Suprapubic skin (tissue), 4 donors: Measurements from ENCODE around the gene ZNF324. TPM values are rescaled to one million over a fixed set of nuclear protein-coding genes. Genes with fewer than 3 reads are reported as not detected.
"Not testable (repeated sequence)": the region's sequence is repeated elsewhere in the genome, so short reads cannot be mapped to it uniquely, and the experiment has no call there.

ENCODE experiments used
- DNase-seq, 2 donors: peaks; one replicate each; pipeline ENCODE4 v3.0.0-alpha.2; 2019; ENCODE audit warnings: low spot score in 2 of 2
- H3K27ac ChIP-seq: fragments of 200-600 bp; sonication (generic); one replicate; pipeline ENCODE4 v1.5.1; 2019
- H3K27me3 ChIP-seq: fragments of 200-600 bp; sonication (generic); one replicate; pipeline ENCODE4 v1.5.1; 2019
- H3K36me3 ChIP-seq: fragments of 200-600 bp; sonication (generic); one replicate; pipeline ENCODE4 v1.5.1; 2019
- H3K4me1 ChIP-seq: fragments of 200-600 bp; sonication (generic); one replicate; pipeline ENCODE4 v1.5.1; 2019
- H3K4me3 ChIP-seq: fragments of 200-600 bp; sonication (generic); one replicate; pipeline ENCODE4 v1.5.1; 2019; ENCODE audit warnings: mild to moderate bottlenecking
- H3K9me3 ChIP-seq: fragments of 200-600 bp; sonication (generic); one replicate; pipeline ENCODE4 v1.5.1; 2019
- EP300 ChIP-seq: sonication (generic); formaldehyde crosslinking; IDR thresholded peaks from one replicate; pipeline ENCODE4 v1.6.1; 2017; ENCODE audit warnings: antibody characterized with exemption
- POLR2A ChIP-seq, 2 donors: fragments of 450-650 bp; IDR thresholded peaks; one replicate each; pipeline ENCODE4 v1.6.1; 2017; ENCODE audit warnings: antibody characterized with exemption in 2 of 2, mild to moderate bottlenecking in 2 of 2, moderate library complexity in 2 of 2
- POLR2AphosphoS5 ChIP-seq, 3 donors: sonication (generic); formaldehyde crosslinking; IDR thresholded peaks; one replicate each; pipeline ENCODE4 v1.6.1; 2017; ENCODE audit warnings: antibody characterized with exemption in 3 of 3
- WGBS: methylation state at CpG from one replicate; pipeline ENCODE4 v1.1.5; 2018; 5-methylcytosine and 5-hydroxymethylcytosine counted together
- total RNA-seq, 4 donors: library from RNA; depleted of rRNA; stranded (reverse); fragments of >200 nt; gene quantifications; one replicate each; pipeline ENCODE4 v1.1.0, GENCODE V29; 2016
- TF ChIP-seq, protein P1 (sequence below), 2 donors: fragments of 200-600 bp in 1 of 2; fragments of 450-650 bp in 1 of 2; sonication (generic) in 1 of 2; IDR thresholded peaks; one replicate each; pipeline ENCODE4 v1.5.1; 2016 to 2019; ENCODE audit warnings: antibody characterized with exemption in 2 of 2, mild to moderate bottlenecking in 1 of 2, moderate library complexity in 1 of 2

Gene ZNF324
- total RNA-seq, 4 donors from 2014 or later = 20.3 to 41.5 (median 25.6) TPM

DNA sequence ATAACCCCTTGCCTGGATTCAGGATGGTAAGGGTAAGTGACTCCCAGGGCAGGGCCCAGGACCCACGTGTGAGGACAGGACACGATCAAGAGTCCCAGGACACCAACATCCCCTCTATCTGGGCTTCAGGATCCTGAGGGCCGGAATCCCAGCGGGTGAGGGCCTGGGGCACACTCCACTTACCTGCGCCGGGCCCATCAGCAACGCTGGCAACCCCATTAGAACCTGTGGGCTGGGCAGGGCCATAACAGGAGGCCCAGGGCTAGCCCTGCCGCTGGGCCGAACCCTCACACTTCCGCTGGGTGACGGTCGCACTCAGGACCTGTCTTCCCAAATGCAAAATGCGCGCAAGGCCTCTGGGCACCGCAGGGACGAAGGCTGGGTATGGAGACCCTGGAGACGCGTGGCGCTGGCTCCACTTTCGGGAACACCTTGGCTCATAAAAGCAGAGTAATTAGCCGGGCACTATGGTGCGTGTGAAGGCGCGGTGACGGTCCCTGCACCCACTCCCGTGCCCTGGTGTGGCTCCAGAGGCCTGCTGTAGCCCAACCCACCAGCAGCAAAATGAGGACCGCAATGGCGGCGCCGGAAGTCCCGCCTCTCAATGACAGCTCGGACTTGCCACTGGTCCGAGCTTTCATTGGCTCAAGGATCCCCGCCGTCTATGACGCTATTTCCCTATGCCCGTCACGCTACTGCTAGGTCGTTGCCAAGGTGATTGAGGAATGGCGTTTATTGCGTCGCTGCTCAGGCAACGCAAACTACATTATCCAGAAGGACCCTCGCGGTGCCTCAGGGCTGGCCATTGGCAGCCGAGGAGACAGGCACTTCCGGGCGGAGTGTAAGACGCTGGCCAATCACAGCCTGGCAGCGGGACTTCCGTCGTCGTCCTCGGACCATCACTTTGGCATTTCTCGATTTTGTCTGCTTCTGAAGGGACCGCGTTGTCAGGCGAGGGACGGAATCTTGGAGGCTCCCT lies 27.0 kb upstream of the ZNF324 start, which contains the start of gene ZNF132:
Gene ZNF132 (minus strand): TSS at position 578 of the 979 bp plus-strand sequence. CDS start 332 bp downstream, at position 246.
- peak; percentile 98 for DNase-seq
- peaks cover 18% of the 10 kb centered on the region for H3K4me1 ChIP-seq
- H3K36me3 ChIP-seq = peaks cover 31% of the 10 kb centered on the region
- peak within 1 kb of the TSS; percentile 59 for H3K4me3 ChIP-seq
- H3K27ac ChIP-seq = peak within 1 kb of the TSS; percentile 27
- H3K27me3 ChIP-seq = peaks cover 13% of the 10 kb centered on the region
- TF ChIP-seq, protein P1, sequence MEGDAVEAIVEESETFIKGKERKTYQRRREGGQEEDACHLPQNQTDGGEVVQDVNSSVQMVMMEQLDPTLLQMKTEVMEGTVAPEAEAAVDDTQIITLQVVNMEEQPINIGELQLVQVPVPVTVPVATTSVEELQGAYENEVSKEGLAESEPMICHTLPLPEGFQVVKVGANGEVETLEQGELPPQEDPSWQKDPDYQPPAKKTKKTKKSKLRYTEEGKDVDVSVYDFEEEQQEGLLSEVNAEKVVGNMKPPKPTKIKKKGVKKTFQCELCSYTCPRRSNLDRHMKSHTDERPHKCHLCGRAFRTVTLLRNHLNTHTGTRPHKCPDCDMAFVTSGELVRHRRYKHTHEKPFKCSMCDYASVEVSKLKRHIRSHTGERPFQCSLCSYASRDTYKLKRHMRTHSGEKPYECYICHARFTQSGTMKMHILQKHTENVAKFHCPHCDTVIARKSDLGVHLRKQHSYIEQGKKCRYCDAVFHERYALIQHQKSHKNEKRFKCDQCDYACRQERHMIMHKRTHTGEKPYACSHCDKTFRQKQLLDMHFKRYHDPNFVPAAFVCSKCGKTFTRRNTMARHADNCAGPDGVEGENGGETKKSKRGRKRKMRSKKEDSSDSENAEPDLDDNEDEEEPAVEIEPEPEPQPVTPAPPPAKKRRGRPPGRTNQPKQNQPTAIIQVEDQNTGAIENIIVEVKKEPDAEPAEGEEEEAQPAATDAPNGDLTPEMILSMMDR (IDR thresholded peaks at IDR 0.05) = no peak
- TF ChIP-seq POLR2AphosphoS5 (IDR thresholded peaks at IDR 0.05) = peak in 2 of 3 donors; percentile 43 to 99
- TF ChIP-seq POLR2A (IDR thresholded peaks at IDR 0.05) = no peak
- no peak for TF ChIP-seq EP300
- 14% methylated on average over 25 of the region's 59 CpGs for WGBS
- H3K9me3 ChIP-seq = peaks cover 9% of the 10 kb centered on the region

DNA sequence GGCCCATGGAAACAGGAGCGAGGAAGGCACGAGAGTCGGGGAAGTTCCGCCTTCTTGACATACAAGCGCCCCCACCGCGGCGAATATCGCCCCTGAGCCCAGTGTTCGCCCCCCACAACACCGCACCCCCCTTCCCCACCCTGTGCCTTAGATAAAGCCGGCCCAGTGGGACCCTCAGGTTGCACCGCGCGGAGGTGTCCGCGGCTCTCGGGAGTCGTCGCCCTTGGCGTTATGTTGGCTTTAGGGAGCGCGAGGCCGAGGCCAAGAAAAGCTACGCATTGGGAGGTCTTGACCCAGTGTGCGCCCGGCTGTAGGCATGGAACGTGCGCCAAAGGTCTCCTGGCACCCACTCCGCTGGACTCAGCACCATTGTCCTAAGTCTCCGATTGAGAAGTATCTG lies 26.3 kb upstream of the ZNF324 start:
- peak overlapping the region; percentile 27 for H3K27ac ChIP-seq
- WGBS = 23% methylated on average over 15 of the region's 31 CpGs
- no peak for TF ChIP-seq POLR2A (IDR thresholded peaks at IDR 0.05)
- H3K4me1 ChIP-seq = peaks cover 18% of the 10 kb centered on the region
- H3K9me3 ChIP-seq = peaks cover 2% of the 10 kb centered on the region
- no peak for DNase-seq
- peak overlapping the region; percentile 59 for H3K4me3 ChIP-seq
- peaks cover 24% of the 10 kb centered on the region for H3K36me3 ChIP-seq
- H3K27me3 ChIP-seq = peaks cover 18% of the 10 kb centered on the region

DNA sequence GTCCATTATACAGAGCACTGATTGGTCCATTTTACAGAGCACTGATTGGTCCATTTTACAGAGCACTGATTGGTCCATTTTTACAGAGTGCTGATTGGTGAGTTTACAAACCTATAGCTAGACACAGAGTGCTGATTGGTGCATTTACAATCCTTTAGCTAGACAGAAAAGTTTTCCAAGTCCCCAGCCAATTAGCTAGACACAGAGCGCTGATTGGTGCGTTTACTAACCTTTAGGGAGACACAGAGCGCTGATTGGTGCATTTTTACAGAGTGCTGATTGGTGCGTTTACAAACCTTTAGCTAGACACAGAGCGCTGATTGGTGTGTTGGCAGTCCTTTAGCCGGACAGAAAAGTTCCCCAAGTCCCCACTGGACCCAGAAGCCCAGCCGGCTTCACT lies 23.9 kb upstream of the ZNF324 start:
- H3K27ac ChIP-seq, DNase-seq, H3K9me3 ChIP-seq, H3K4me3 ChIP-seq, H3K36me3 ChIP-seq: not testable (repeated sequence)
- 96% methylated on average over 7 of the region's 7 CpGs for WGBS
- H3K4me1 ChIP-seq = peaks cover 18% of the 10 kb centered on the region
- peaks cover 35% of the 10 kb centered on the region for H3K27me3 ChIP-seq

DNA sequence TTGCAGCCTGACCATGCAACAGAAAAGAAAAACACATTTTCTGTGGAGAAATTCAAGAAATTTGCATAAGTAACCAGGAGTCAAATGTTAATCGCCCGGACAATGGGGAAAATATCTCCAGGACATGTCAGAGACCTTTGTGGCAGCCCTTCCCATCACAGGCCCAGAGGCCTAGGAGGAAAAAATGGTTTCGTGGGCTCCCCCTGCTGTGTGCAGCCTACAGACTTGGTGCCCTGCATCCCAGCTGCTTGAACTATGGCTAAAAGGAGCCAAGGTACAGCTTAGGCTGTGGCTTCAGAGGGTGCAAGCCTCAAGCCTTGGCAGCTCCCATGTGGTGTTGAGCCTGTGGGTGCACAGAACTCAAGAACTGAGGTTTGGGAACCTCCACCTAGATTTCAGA lies 18.0 kb upstream of the ZNF324 start:
- H3K27me3 ChIP-seq = peaks cover 28% of the 10 kb centered on the region
- not testable (repeated sequence) for DNase-seq, H3K9me3 ChIP-seq, H3K36me3 ChIP-seq, H3K27ac ChIP-seq, H3K4me3 ChIP-seq
- WGBS = 75% methylated on average over 3 of the region's 3 CpGs
- H3K4me1 ChIP-seq = peaks cover 13% of the 10 kb centered on the region

DNA sequence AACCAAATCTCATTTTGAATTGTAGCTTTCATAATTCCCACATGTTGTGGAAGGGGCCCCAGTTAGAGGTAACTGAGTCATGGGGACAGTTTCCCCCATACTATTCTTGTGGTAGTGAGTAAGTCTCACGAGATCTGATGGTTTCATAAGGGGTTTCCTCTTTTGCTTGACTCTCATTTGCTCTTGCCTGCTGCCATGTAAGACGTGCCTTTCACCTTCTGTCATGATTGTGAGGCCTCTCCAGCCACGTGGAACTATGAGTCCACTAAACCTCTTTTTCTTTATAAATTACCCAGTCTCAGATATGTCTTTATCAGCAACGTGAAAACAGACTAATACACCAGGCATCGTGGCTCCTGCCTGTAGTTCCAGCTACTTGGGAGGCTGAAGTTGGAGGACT lies 16.9 kb upstream of the ZNF324 start:
- not testable (repeated sequence) for H3K27ac ChIP-seq, H3K9me3 ChIP-seq, H3K4me3 ChIP-seq, DNase-seq
- H3K36me3 ChIP-seq = peaks cover 12% of the 10 kb centered on the region
- H3K4me1 ChIP-seq = peaks cover 13% of the 10 kb centered on the region
- peaks cover 28% of the 10 kb centered on the region for H3K27me3 ChIP-seq
- WGBS = 63% methylated on average over 5 of the region's 5 CpGs

DNA sequence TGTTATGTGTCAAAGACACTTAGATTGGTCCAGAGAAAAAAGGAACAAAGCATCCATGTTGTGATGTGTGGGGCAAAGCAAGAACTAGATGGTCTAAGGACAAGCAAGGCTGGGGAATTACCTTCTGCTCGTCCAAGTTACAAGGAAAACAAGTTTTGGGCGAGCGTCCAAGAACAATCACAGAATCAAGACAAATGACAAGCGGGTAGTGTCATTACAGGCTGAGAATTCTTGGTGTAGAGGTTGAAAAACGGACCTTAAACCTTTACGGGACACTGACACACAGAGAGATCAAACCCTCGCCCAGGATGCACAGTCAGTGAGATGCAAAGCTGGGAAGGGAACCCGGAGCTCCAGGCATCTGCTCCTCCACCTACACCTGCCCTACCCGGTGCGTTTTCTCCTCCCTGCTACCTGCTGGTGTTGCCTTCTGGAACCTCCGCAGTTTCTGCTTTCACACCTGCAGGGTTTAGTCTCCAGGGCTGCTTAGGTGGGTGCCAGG lies 16.0 kb upstream of the ZNF324 start:
- Histone ChIP-seq H3K27me3 (peaks cover 21% of the 10 kb centered on the region), H3K27ac (peak overlapping the region; percentile 78)
- no peak for DNase-seq

More for the DNA sequence above, 16.0 kb upstream of the ZNF324 start:
- Histone ChIP-seq H3K4me1 (peaks cover 13% of the 10 kb centered on the region), H3K4me3 (peak overlapping the region; percentile 95), H3K36me3 (peaks cover 19% of the 10 kb centered on the region), H3K9me3 (no peaks in the 10 kb centered on the region)
- 2% methylated on average over 11 of the region's 11 CpGs for WGBS
- no peak for TF ChIP-seq POLR2A (IDR thresholded peaks at IDR 0.05)
- TF ChIP-seq, protein P1 (IDR thresholded peaks at IDR 0.05) = no peak
- no peak for TF ChIP-seq POLR2AphosphoS5 (IDR thresholded peaks at IDR 0.05)
- no peak for TF ChIP-seq EP300
